HG03342 (cell line): ENCODE results near the gene NKAIN2.

Experiments
- ATAC-seq: cut with Tn5 transposase; IDR thresholded peaks from one replicate; pipeline ENCODE4 v1.9.1; 2021; ENCODE audit warnings: mild to moderate bottlenecking, moderate library complexity; ENCODE audit not compliant: unreplicated experiment

NKAIN2 gene

GRCh38 chr6:124022641-124023040 is 219.0 kb downstream of the NKAIN2 start:
- no peak for ATAC-seq

- peak; percentile 50 for ATAC-seq
Measured at GRCh38 chr6:124026694-124027093, 223.0 kb downstream of the NKAIN2 start.

- no peak for ATAC-seq
Measured at GRCh38 chr6:124027392-124027791, 223.7 kb downstream of the NKAIN2 start.

- ATAC-seq: no peak
Measured at GRCh38 chr6:124028117-124028516, 224.5 kb downstream of the NKAIN2 start.

- no peak for ATAC-seq
Measured at GRCh38 chr6:124029567-124029966, 225.9 kb downstream of the NKAIN2 start.

GRCh38 chr6:124033501-124033900 is 229.8 kb downstream of the NKAIN2 start:
- no peak for ATAC-seq

- no peak for ATAC-seq
Measured at GRCh38 chr6:124036384-124036783, 232.7 kb downstream of the NKAIN2 start.

- ATAC-seq: peak; percentile 84
Measured at GRCh38 chr6:124040655-124041054, 237.0 kb downstream of the NKAIN2 start.

- no peak for ATAC-seq
Measured at GRCh38 chr6:124052120-124052519, 248.5 kb downstream of the NKAIN2 start.

GRCh38 chr6:124053315-124053714 is 249.7 kb downstream of the NKAIN2 start:
- no peak for ATAC-seq

GRCh38 chr6:124054034-124054433 is 250.4 kb downstream of the NKAIN2 start:
- peak; percentile 56 for ATAC-seq

GRCh38 chr6:124055395-124055794 is 251.7 kb downstream of the NKAIN2 start:
- ATAC-seq: no peak

- ATAC-seq: no peak
Measured at GRCh38 chr6:124055963-124056362, 252.3 kb downstream of the NKAIN2 start.

GRCh38 chr6:124056407-124057334 is 253.0 kb downstream of the NKAIN2 start:
- ATAC-seq: no peak

GRCh38 chr6:124057461-124057860 is 253.8 kb downstream of the NKAIN2 start:
- ATAC-seq: no peak

- no peak for ATAC-seq
Measured at GRCh38 chr6:124064317-124065113, 260.9 kb downstream of the NKAIN2 start.

- no peak for ATAC-seq
Measured at GRCh38 chr6:124066269-124066668, 262.6 kb downstream of the NKAIN2 start.

GRCh38 chr6:124066946-124067552 is 263.4 kb downstream of the NKAIN2 start:
- no peak for ATAC-seq

GRCh38 chr6:124069230-124069950 is 265.7 kb downstream of the NKAIN2 start:
- no peak for ATAC-seq

GRCh38 chr6:124073021-124073420 is 269.4 kb downstream of the NKAIN2 start:
- no peak for ATAC-seq
